ENCODE data around the gene PIK3CD.

DNA sequence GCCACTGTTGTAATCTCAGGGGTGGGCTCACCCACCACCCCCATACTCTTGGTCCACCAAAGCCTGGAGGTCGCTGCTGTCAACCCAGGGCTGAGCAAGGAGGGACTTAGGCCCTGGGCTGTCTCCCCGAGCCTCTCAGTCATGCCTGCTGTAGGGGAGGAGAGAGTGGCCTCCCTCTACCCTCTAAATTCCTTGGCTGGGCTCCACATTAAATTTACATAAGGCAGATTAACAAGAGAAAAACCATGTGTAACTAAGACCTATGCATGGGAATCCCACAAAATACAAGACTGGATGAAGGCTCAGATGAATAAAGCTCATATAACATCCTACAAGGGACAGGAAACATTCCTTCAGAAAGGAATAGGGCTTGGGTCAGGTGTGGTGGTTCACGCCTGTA, 1.8 kb upstream of the PIK3CD start:
- TF ChIP-seq, protein P1, sequence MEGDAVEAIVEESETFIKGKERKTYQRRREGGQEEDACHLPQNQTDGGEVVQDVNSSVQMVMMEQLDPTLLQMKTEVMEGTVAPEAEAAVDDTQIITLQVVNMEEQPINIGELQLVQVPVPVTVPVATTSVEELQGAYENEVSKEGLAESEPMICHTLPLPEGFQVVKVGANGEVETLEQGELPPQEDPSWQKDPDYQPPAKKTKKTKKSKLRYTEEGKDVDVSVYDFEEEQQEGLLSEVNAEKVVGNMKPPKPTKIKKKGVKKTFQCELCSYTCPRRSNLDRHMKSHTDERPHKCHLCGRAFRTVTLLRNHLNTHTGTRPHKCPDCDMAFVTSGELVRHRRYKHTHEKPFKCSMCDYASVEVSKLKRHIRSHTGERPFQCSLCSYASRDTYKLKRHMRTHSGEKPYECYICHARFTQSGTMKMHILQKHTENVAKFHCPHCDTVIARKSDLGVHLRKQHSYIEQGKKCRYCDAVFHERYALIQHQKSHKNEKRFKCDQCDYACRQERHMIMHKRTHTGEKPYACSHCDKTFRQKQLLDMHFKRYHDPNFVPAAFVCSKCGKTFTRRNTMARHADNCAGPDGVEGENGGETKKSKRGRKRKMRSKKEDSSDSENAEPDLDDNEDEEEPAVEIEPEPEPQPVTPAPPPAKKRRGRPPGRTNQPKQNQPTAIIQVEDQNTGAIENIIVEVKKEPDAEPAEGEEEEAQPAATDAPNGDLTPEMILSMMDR (IDR thresholded peaks at IDR 0.05) = no peak
- TF ChIP-seq POLR2A (IDR thresholded peaks at IDR 0.05) = no peak
